Forelimb muscle (tissue), 1 donor: Measurements from ENCODE around the gene GOLGA6L26. TPM values are rescaled to one million over a fixed set of nuclear protein-coding genes. Genes with fewer than 3 reads are reported as not detected.

ENCODE experiments used
- polyA plus RNA-seq: library from polyadenylated mRNA; unstranded; fragments of 120-200 nt; gene quantifications from one replicate; pipeline ENCODE4 v1.2.1, GENCODE V29; 2013; ENCODE audit not compliant: insufficient read length

The GOLGA6L26 gene
- polyA plus RNA-seq, 1 donor, result not detected

Other genes with a start within 250 kb of the GOLGA6L26 start
- not detected for gene GOLGA6L1, start 197.4 kb downstream of the GOLGA6L26 start, polyA plus RNA-seq
- gene GOLGA8S, start 20.6 kb upstream of the GOLGA6L26 start, polyA plus RNA-seq, result 0.92 TPM
- not detected for gene GOLGA6L2, start 113.0 kb upstream of the GOLGA6L26 start, polyA plus RNA-seq
- 5.8 TPM for gene MKRN3, start 231.5 kb upstream of the GOLGA6L26 start, polyA plus RNA-seq